ENCODE measurements around the gene PAX8.

GRCh38 chr2:113278073-113278741, 514 bp downstream of the PAX8 start:
- TF ChIP-seq CTCF (IDR thresholded peaks at IDR 0.05) (no peak), ZFX (IDR thresholded peaks at IDR 0.05; ENCODE audit: borderline replicate concordance) (no peak)

All from 22Rv1 (cell line).